Jurkat, Clone E6-1 (cell line): Measurements from ENCODE around the gene BNC2.

ENCODE experiments used
- DNase-seq: peaks from one replicate; pipeline ENCODE4 v3.0.0-alpha.2; 2011; ENCODE audit warnings: low read depth, low spot score
- H3K4me3 ChIP-seq: 2 replicates; pipeline ENCODE4 v1.5.1; 2011; ENCODE audit warnings: mild to moderate bottlenecking, low read length, control low read depth, moderate library complexity

The BNC2 gene

GRCh38 chr9:16593746-16594145, 276.7 kb downstream of the BNC2 start:
- no peak for DNase-seq
- H3K4me3 ChIP-seq = no peak overlapping the region

GRCh38 chr9:16591092-16591491, 279.4 kb downstream of the BNC2 start:
- H3K4me3 ChIP-seq = no peak overlapping the region
- no peak for DNase-seq

GRCh38 chr9:16585591-16585990, 284.9 kb downstream of the BNC2 start:
- DNase-seq = no peak
- no peak overlapping the region for H3K4me3 ChIP-seq

GRCh38 chr9:16579872-16580432, 290.5 kb downstream of the BNC2 start:
- DNase-seq = no peak
- no peak overlapping the region for H3K4me3 ChIP-seq

- no peak for DNase-seq
These were observed 294.6 kb downstream of the BNC2 start for GRCh38 chr9:16575986-16576245.

GRCh38 chr9:16575142-16575985, 295.1 kb downstream of the BNC2 start:
- H3K4me3 ChIP-seq = no peak overlapping the region
- no peak for DNase-seq

More at GRCh38 chr9:16575986-16576245, 294.6 kb downstream of the BNC2 start:
- no peak overlapping the region for H3K4me3 ChIP-seq

GRCh38 chr9:16572005-16572734, 298.3 kb downstream of the BNC2 start:
- H3K4me3 ChIP-seq = no peak overlapping the region
- no peak for DNase-seq

GRCh38 chr9:16571127-16571802, 299.2 kb downstream of the BNC2 start:
- DNase-seq = no peak
- H3K4me3 ChIP-seq = no peak overlapping the region

GRCh38 chr9:16563446-16563845, 307.0 kb downstream of the BNC2 start:
- DNase-seq = no peak
- no peak overlapping the region for H3K4me3 ChIP-seq

- DNase-seq = no peak
- no peak overlapping the region for H3K4me3 ChIP-seq
These were observed 309.3 kb downstream of the BNC2 start for GRCh38 chr9:16561121-16561520.

GRCh38 chr9:16559418-16560188, 310.9 kb downstream of the BNC2 start:
- no peak for DNase-seq
- H3K4me3 ChIP-seq = no peak overlapping the region

GRCh38 chr9:16555802-16556201, 314.7 kb downstream of the BNC2 start:
- DNase-seq = no peak
- no peak overlapping the region for H3K4me3 ChIP-seq

GRCh38 chr9:16553869-16554540, 316.5 kb downstream of the BNC2 start:
- DNase-seq = no peak
- H3K4me3 ChIP-seq = no peak overlapping the region

- no peak for DNase-seq
- no peak overlapping the region for H3K4me3 ChIP-seq
These were observed 318.2 kb downstream of the BNC2 start for GRCh38 chr9:16552252-16552651.

- no peak overlapping the region for H3K4me3 ChIP-seq
- no peak for DNase-seq
These were observed 318.8 kb downstream of the BNC2 start for GRCh38 chr9:16551692-16552091.

- DNase-seq = no peak
- no peak overlapping the region for H3K4me3 ChIP-seq
These were observed 324.8 kb downstream of the BNC2 start for GRCh38 chr9:16545639-16546038.

- no peak for DNase-seq
These were observed 325.6 kb downstream of the BNC2 start for GRCh38 chr9:16544842-16545241.

GRCh38 chr9:16543686-16544085, 326.8 kb downstream of the BNC2 start:
- DNase-seq = no peak

More at GRCh38 chr9:16544842-16545241, 325.6 kb downstream of the BNC2 start:
- H3K4me3 ChIP-seq = no peak overlapping the region

GRCh38 chr9:16543225-16543624, 327.2 kb downstream of the BNC2 start:
- no peak for DNase-seq
- no peak overlapping the region for H3K4me3 ChIP-seq

More at GRCh38 chr9:16543686-16544085, 326.8 kb downstream of the BNC2 start:
- H3K4me3 ChIP-seq = no peak overlapping the region
